ENCODE data around the gene COL4A5. TPM values are rescaled to one million over a fixed set of nuclear protein-coding genes. Genes with fewer than 3 reads are reported as not detected.

The COL4A5 gene
- total RNA-seq, 1 experiment from 2014 or later, result 51.3 TPM

GRCh38 chrX:108732630-108733321 is 293.1 kb downstream of the COL4A5 start:
- Mint-ChIP-seq H3K27ac (peak overlapping the region in 2 of 3 experiments; percentile 64 to 96; a peak in 3 of 7 replicates), H3K27me3 (ENCODE audit: low read depth) (peaks cover 47% of the 10 kb centered on the region), H3K36me3 (ENCODE audit: insufficient read depth in 1 of 3, low read depth in 3 of 3) (peaks cover 11 to 22% (median 16%) of the 10 kb centered on the region in 3 experiments), H3K4me1 (peaks cover 56 to 64% of the 10 kb centered on the region in 2 experiments), H3K9me3 (peaks cover 19 to 22% of the 10 kb centered on the region in 2 experiments), H3K4me3 (peak overlapping the region; percentile 74 to 86)
- H2BK5ac ChIP-seq (ENCODE audit: insufficient read length, low read length), result no peak overlapping the region
- H3K4me1 ChIP-seq (ENCODE audit: insufficient read depth, low read length), result peaks cover 6% of the 10 kb centered on the region
- no peak overlapping the region for H3K27ac ChIP-seq (ENCODE audit: insufficient read length, low read depth, low read length)
- H3K4ac ChIP-seq (ENCODE audit: low read depth, low read length), result no peak overlapping the region
- no peak overlapping the region for H4K8ac ChIP-seq (replicated peaks; ENCODE audit: insufficient read length, low read depth, low read length)
- no peak overlapping the region for H2AFZ ChIP-seq (ENCODE audit: low read length)
- H3K23me2 ChIP-seq (ENCODE audit: insufficient read length, low read depth, low read length, poor library complexity, severe bottlenecking), result peaks cover 32% of the 10 kb centered on the region
- H3K18ac ChIP-seq (ENCODE audit: insufficient read length, low read depth, low read length), result no peak overlapping the region
- no peaks in the 10 kb centered on the region for H3K9me3 ChIP-seq (ENCODE audit: control insufficient read depth, low read depth, low read length)
- peak; percentile 70 for DNase-seq
- no peaks in the 10 kb centered on the region for H4K20me1 ChIP-seq (ENCODE audit: control insufficient read depth, insufficient read depth, insufficient read length)
- H2BK15ac ChIP-seq (ENCODE audit: low read depth, low read length), result no peak overlapping the region
- no peak overlapping the region for H4K91ac ChIP-seq (ENCODE audit: insufficient read length, low read depth, low read length)
- no peak overlapping the region for H2BK20ac ChIP-seq (ENCODE audit: low read depth, low read length, poor library complexity, severe bottlenecking)
- H3K9ac ChIP-seq (ENCODE audit: extremely low read depth, insufficient read length, low read length), result no peak overlapping the region
- no CpG with 5 or more reads among the region's 39 CpGs for WGBS (ENCODE audit: extremely low coverage, insufficient read length, low lambda C conversion rate)
- H3K23ac ChIP-seq (ENCODE audit: insufficient read length, low read depth, low read length), result no peak overlapping the region
- no peak overlapping the region for H3K14ac ChIP-seq (ENCODE audit: insufficient read depth, low read length)
- H3K79me1 ChIP-seq (ENCODE audit: insufficient read depth, low read depth, low read length, poor library complexity, severe bottlenecking), result no peaks in the 10 kb centered on the region
- no peak overlapping the region for H3K56ac ChIP-seq (ENCODE audit: insufficient read length, low read depth, low read length)
- H3K27me3 ChIP-seq (ENCODE audit: insufficient read depth, low read length), result peaks cover 16% of the 10 kb centered on the region
- H2BK12ac ChIP-seq (ENCODE audit: insufficient read length, low read depth, low read length), result no peak overlapping the region
- no peak overlapping the region for H2BK120ac ChIP-seq (ENCODE audit: low read depth, low read length, poor library complexity, severe bottlenecking)
- H3K4me2 ChIP-seq (ENCODE audit: insufficient read depth, insufficient read length, low read length), result peak overlapping the region; percentile 82
- no peak overlapping the region for H4K5ac ChIP-seq (ENCODE audit: insufficient read length, low read depth, low read length)
- no peak overlapping the region for H2AK5ac ChIP-seq (ENCODE audit: insufficient read length, low read length)
- no peaks in the 10 kb centered on the region for H3K79me2 ChIP-seq (ENCODE audit: insufficient read depth, low read length)
- H3T11ph ChIP-seq (ENCODE audit: low read length), result no peak overlapping the region
- no peak for TF ChIP-seq CTCF (conservative IDR thresholded peaks at IDR 0.05)

All from H9 (cell line).